A673 (cell line): ENCODE measurements around the gene CNOT8. TPM values are rescaled to one million over a fixed set of nuclear protein-coding genes. Genes with fewer than 3 reads are reported as not detected.

ENCODE experiments used
- BruUV-seq: library from RNA; stranded (reverse); fragments of 400-500 nt; replicated peaks from 2 replicates; lab custom pipeline; 2021; lab: Mats Ljungman, UMichigan
- CTCF ChIA-PET: fragments of 300-600 bp; sonication (Branson Sonifier 250); formaldehyde crosslinking; loops from one replicate; lab custom pipeline; 2022; ENCODE audit warnings: antibody characterized with exemption; lab: Charles Lee
- POLR2A ChIA-PET: fragments of 300-600 bp; sonication (Branson Sonifier 250); formaldehyde crosslinking; loops from one replicate; lab custom pipeline; 2022; ENCODE audit warnings: antibody characterized with exemption; ENCODE audit not compliant: low non-redundant PET; lab: Charles Lee
- DNase-seq: peaks from one replicate; pipeline ENCODE4 v3.0.0-alpha.2; 2015; ENCODE audit warnings: low spot score
- H3K27ac ChIP-seq: fragments of 200-600 bp; sonication (generic); 2 replicates; pipeline ENCODE4 v1.5.1; 2016; ENCODE audit warnings: mixed run types, low read depth, mild to moderate bottlenecking, mixed read lengths, antibody characterized with exemption, low read length; ENCODE audit not compliant: poor library complexity, severe bottlenecking
- H3K27me3 ChIP-seq: fragments of 200-600 bp; sonication (generic); replicated peaks from 2 replicates; pipeline ENCODE4 v1.6.1; 2017; ENCODE audit warnings: mixed run types, low read depth, mild to moderate bottlenecking, mixed read lengths, antibody characterized with exemption, low read length; ENCODE audit not compliant: insufficient read depth, poor library complexity
- H3K36me3 ChIP-seq: fragments of 200-600 bp; sonication (generic); 2 replicates; pipeline ENCODE4 v1.6.1; 2016; ENCODE audit warnings: mixed run types, mild to moderate bottlenecking, mixed read lengths, antibody characterized with exemption, low read length; ENCODE audit not compliant: insufficient read depth, poor library complexity, severe bottlenecking
- H3K4me1 ChIP-seq: fragments of 200-600 bp; sonication (generic); 2 replicates; pipeline ENCODE4 v1.6.1; 2017; ENCODE audit warnings: mixed run types, mild to moderate bottlenecking, mixed read lengths, antibody characterized with exemption, low read length; ENCODE audit not compliant: insufficient read depth, poor library complexity, severe bottlenecking
- H3K4me3 ChIP-seq: fragments of 200-600 bp; sonication (generic); 2 replicates; pipeline ENCODE4 v1.5.1; 2016; ENCODE audit warnings: low read depth, mixed run types, mild to moderate bottlenecking, mixed read lengths, low read length; ENCODE audit not compliant: poor library complexity, severe bottlenecking
- H3K9me3 ChIP-seq: fragments of 200-600 bp; sonication (generic); 2 replicates; pipeline ENCODE4 v1.6.1; 2016; ENCODE audit warnings: mixed run types, low read depth, mild to moderate bottlenecking, mixed read lengths, antibody characterized with exemption, low read length; ENCODE audit not compliant: poor library complexity, severe bottlenecking
- CTCF ChIP-seq: fragments of 300-800, 200-600 bp; sonication (generic); conservative IDR thresholded peaks from 2 replicates; pipeline ENCODE4 v1.5.1; 2017; ENCODE audit warnings: low read depth, mild to moderate bottlenecking, antibody characterized with exemption, low read length, moderate library complexity, mixed read lengths
- EZH2 ChIP-seq: fragments of 200-600 bp; sonication (generic); IDR thresholded peaks from 2 replicates; pipeline ENCODE4 v1.6.1; 2017; ENCODE audit warnings: borderline replicate concordance, low read depth, mild to moderate bottlenecking, mixed read lengths, antibody characterized with exemption, low read length; ENCODE audit not compliant: poor library complexity, severe bottlenecking
- intact Hi-C: fragments of 100-400 bp; cut with micrococcal nuclease; formaldehyde crosslinking; loops from one replicate; pipeline ENCODE4 v1.10.0; 2022; ENCODE audit not compliant: unreplicated experiment
- total RNA-seq: library from RNA; stranded (reverse); gene quantifications from 2 replicates; pipeline ENCODE4 v1.2.3, GENCODE V29; 2021

Gene CNOT8
- total RNA-seq, 1 experiment from 2014 or later = 45.2 TPM

- CTCF ChIA-PET = no interaction called here
- intact Hi-C loops = no loop called here
- TF ChIP-seq EZH2 (no peak), CTCF (no peak)
- Histone ChIP-seq H3K27me3 (no peaks in the 10 kb centered on the region), H3K4me1 (peaks cover 29% of the 10 kb centered on the region), H3K4me3 (peak overlapping the region; percentile 60), H3K36me3 (peaks cover 24% of the 10 kb centered on the region), H3K27ac (peak overlapping the region; percentile 18), H3K9me3 (no peaks in the 10 kb centered on the region)
- POLR2A ChIA-PET = no interaction called here
- no TSS peak for BruUV-seq
- DNase-seq = no peak
Observed at GRCh38 chr5:154860765-154861164, 2.3 kb downstream of the CNOT8 start.

- peaks cover 25% of the 10 kb centered on the region for H3K36me3 ChIP-seq
- no peak for TF ChIP-seq EZH2
- TF ChIP-seq CTCF = no peak
- intact Hi-C loops = no loop called here
- BruUV-seq = no TSS peak
- H3K9me3 ChIP-seq = no peaks in the 10 kb centered on the region
- H3K27ac ChIP-seq = no peak overlapping the region
- DNase-seq = no peak
- peaks cover 24% of the 10 kb centered on the region for H3K4me1 ChIP-seq
- H3K4me3 ChIP-seq = no peak overlapping the region
- H3K27me3 ChIP-seq = no peaks in the 10 kb centered on the region
- ChIA-PET CTCF (interaction anchor here (0.6 kb wide), 1 partner anchor 165 kb away, joined by 3 read pairs; no protein-coding TSS in a partner anchor), POLR2A (no interaction called here)
Observed at GRCh38 chr5:154861946-154862345, 3.5 kb downstream of the CNOT8 start.

- no peaks in the 10 kb centered on the region for H3K9me3 ChIP-seq
- intact Hi-C loops = no loop called here
- H3K4me3 ChIP-seq = no peak overlapping the region
- no peaks in the 10 kb centered on the region for H3K27me3 ChIP-seq
- H3K4me1 ChIP-seq = peaks cover 20% of the 10 kb centered on the region
- TF ChIP-seq CTCF (no peak), EZH2 (no peak)
- DNase-seq = no peak
- no peak overlapping the region for H3K27ac ChIP-seq
- CTCF ChIA-PET = interaction anchor here (0.6 kb wide), 1 partner anchor 164 kb away, joined by 3 read pairs; no protein-coding TSS in a partner anchor
- H3K36me3 ChIP-seq = peaks cover 25% of the 10 kb centered on the region
- POLR2A ChIA-PET = no interaction called here
- BruUV-seq = no TSS peak
Observed at GRCh38 chr5:154862766-154863165, 4.3 kb downstream of the CNOT8 start.
